ENCODE data around the gene FGFR3.

- TF ChIP-seq POLR2A (IDR thresholded peaks at IDR 0.05; ENCODE audit: extremely low read depth, insufficient read length), result no peak
- no peak for TF ChIP-seq CTCF (IDR thresholded peaks at IDR 0.05; ENCODE audit: low read depth, low read length)
- TF ChIP-seq MYC (IDR thresholded peaks at IDR 0.05; ENCODE audit: low read depth, low read length), result no peak
- no peak for TF ChIP-seq MAX (IDR thresholded peaks at IDR 0.05; ENCODE audit: low read depth, low read length)
Observed at GRCh38 chr4:1793940-1794808, 1.1 kb downstream of the FGFR3 start.

All from NB4 (cell line).